Effector memory CD8-positive, alpha-beta T cell (primary cell): ENCODE results near the gene PKP4.

Experiments used
- ATAC-seq: fragments of 150-1000 bp; cut with Tn5 transposase; replicated peaks from 2 replicates; pipeline ENCODE4 v1.10.0; 2021; ENCODE audit warnings: mild to moderate bottlenecking, moderate library complexity
- DNase-seq, 3 experiments: peaks; one replicate each; pipeline ENCODE4 v3.0.0; 2021
- H3K27ac Mint-ChIP-seq, 2 donors: one replicate each; pipeline ENCODE4 v1.8.0; 2022; ENCODE audit warnings: mild to moderate bottlenecking in 2 of 2, mixed read lengths in 2 of 2, moderate library complexity in 2 of 2
- H3K27me3 Mint-ChIP-seq, 2 donors: one replicate each; pipeline ENCODE4 v1.8.0; 2022; ENCODE audit warnings: mixed read lengths in 2 of 2
- H3K36me3 Mint-ChIP-seq: one replicate; pipeline ENCODE4 v1.8.0; 2022; ENCODE audit warnings: mild to moderate bottlenecking, moderate library complexity, mixed read lengths; ENCODE audit not compliant: insufficient read depth
- H3K4me1 Mint-ChIP-seq, 2 donors: one replicate each; pipeline ENCODE4 v1.8.0; 2022; ENCODE audit warnings: low read depth in 2 of 2, mixed read lengths in 2 of 2
- H3K4me3 Mint-ChIP-seq, 2 donors: one replicate each; pipeline ENCODE4 v1.8.0; 2022; ENCODE audit warnings: mild to moderate bottlenecking in 2 of 2, mixed read lengths in 2 of 2, moderate library complexity in 2 of 2
- H3K9me3 Mint-ChIP-seq, 2 donors: one replicate each; pipeline ENCODE4 v1.8.0; 2022; ENCODE audit warnings: mixed read lengths in 2 of 2

Gene PKP4

GRCh38 chr2:158481116-158481515 is 24.4 kb downstream of the PKP4 start:
- H3K4me3 Mint-ChIP-seq, result no peak overlapping the region
- H3K27ac Mint-ChIP-seq, result no peak overlapping the region
- H3K4me1 Mint-ChIP-seq, result peaks cover 7 to 17% of the 10 kb centered on the region in 2 donors
- no peaks in the 10 kb centered on the region for H3K27me3 Mint-ChIP-seq
- DNase-seq (no peak), ATAC-seq (no peak)
- H3K9me3 Mint-ChIP-seq, result no peaks in the 10 kb centered on the region
- no peaks in the 10 kb centered on the region for H3K36me3 Mint-ChIP-seq

GRCh38 chr2:158482594-158482993 is 25.8 kb downstream of the PKP4 start:
- peaks cover 3 to 11% of the 10 kb centered on the region in 2 donors for H3K4me1 Mint-ChIP-seq

GRCh38 chr2:158484892-158485556 is 28.3 kb downstream of the PKP4 start:
- Mint-ChIP-seq H3K4me3 (no peak overlapping the region), H3K36me3 (no peaks in the 10 kb centered on the region), H3K9me3 (no peaks in the 10 kb centered on the region), H3K4me1 (peaks cover 3 to 8% of the 10 kb centered on the region in 2 donors), H3K27me3 (no peaks in the 10 kb centered on the region), H3K27ac (no peak overlapping the region)
- no peak for ATAC-seq
- DNase-seq, result no peak

More at GRCh38 chr2:158482594-158482993, 25.8 kb downstream of the PKP4 start:
- no peak overlapping the region for H3K4me3 Mint-ChIP-seq
- no peaks in the 10 kb centered on the region for H3K36me3 Mint-ChIP-seq
- no peaks in the 10 kb centered on the region for H3K27me3 Mint-ChIP-seq
- no peak overlapping the region for H3K27ac Mint-ChIP-seq
- DNase-seq, result no peak
- no peak for ATAC-seq
- no peaks in the 10 kb centered on the region for H3K9me3 Mint-ChIP-seq

GRCh38 chr2:158486150-158486969 is 29.6 kb downstream of the PKP4 start:
- H3K4me1 Mint-ChIP-seq, result peaks cover 3 to 8% of the 10 kb centered on the region in 2 donors
- H3K36me3 Mint-ChIP-seq, result no peaks in the 10 kb centered on the region
- no peak overlapping the region for H3K4me3 Mint-ChIP-seq
- ATAC-seq, result no peak
- no peak overlapping the region for H3K27ac Mint-ChIP-seq
- H3K27me3 Mint-ChIP-seq, result no peaks in the 10 kb centered on the region
- no peak for DNase-seq
- H3K9me3 Mint-ChIP-seq, result no peaks in the 10 kb centered on the region

GRCh38 chr2:158486970-158487325 is 30.2 kb downstream of the PKP4 start:
- DNase-seq, result no peak
- no peak overlapping the region for H3K4me3 Mint-ChIP-seq

GRCh38 chr2:158487419-158487818 is 30.7 kb downstream of the PKP4 start:
- H3K4me3 Mint-ChIP-seq, result no peak overlapping the region
- DNase-seq (no peak), ATAC-seq (no peak)
- no peak overlapping the region for H3K27ac Mint-ChIP-seq
- H3K9me3 Mint-ChIP-seq, result no peaks in the 10 kb centered on the region
- H3K27me3 Mint-ChIP-seq, result no peaks in the 10 kb centered on the region
- H3K4me1 Mint-ChIP-seq, result peaks cover 3 to 4% of the 10 kb centered on the region in 2 donors
- H3K36me3 Mint-ChIP-seq, result no peaks in the 10 kb centered on the region

More at GRCh38 chr2:158486970-158487325, 30.2 kb downstream of the PKP4 start:
- Mint-ChIP-seq H3K4me1 (peaks cover 3 to 8% of the 10 kb centered on the region in 2 donors), H3K27me3 (no peaks in the 10 kb centered on the region), H3K36me3 (no peaks in the 10 kb centered on the region), H3K27ac (no peak overlapping the region), H3K9me3 (no peaks in the 10 kb centered on the region)
- ATAC-seq, result no peak

- H3K36me3 Mint-ChIP-seq, result no peaks in the 10 kb centered on the region
- H3K4me3 Mint-ChIP-seq, result no peak overlapping the region
- ATAC-seq (no peak), DNase-seq (no peak)
- H3K27ac Mint-ChIP-seq, result no peak overlapping the region
- peaks cover 0 to 3% of the 10 kb centered on the region in 2 donors for H3K4me1 Mint-ChIP-seq
- no peaks in the 10 kb centered on the region for H3K9me3 Mint-ChIP-seq
- H3K27me3 Mint-ChIP-seq, result no peaks in the 10 kb centered on the region
Observed at GRCh38 chr2:158488442-158489216, 31.9 kb downstream of the PKP4 start.

- no peaks in the 10 kb centered on the region for H3K9me3 Mint-ChIP-seq
- H3K27ac Mint-ChIP-seq, result no peak overlapping the region
- DNase-seq (no peak), ATAC-seq (no peak)
- H3K4me3 Mint-ChIP-seq, result no peak overlapping the region
- H3K36me3 Mint-ChIP-seq, result no peaks in the 10 kb centered on the region
- H3K4me1 Mint-ChIP-seq, result peaks cover 0 to 3% of the 10 kb centered on the region in 2 donors
- H3K27me3 Mint-ChIP-seq, result no peaks in the 10 kb centered on the region
Observed at GRCh38 chr2:158489366-158490112, 32.8 kb downstream of the PKP4 start.

GRCh38 chr2:158491072-158491471 is 34.3 kb downstream of the PKP4 start:
- Mint-ChIP-seq H3K27ac (no peak overlapping the region), H3K9me3 (no peaks in the 10 kb centered on the region), H3K4me3 (no peak overlapping the region), H3K4me1 (peaks cover 0 to 3% of the 10 kb centered on the region in 2 donors), H3K36me3 (no peaks in the 10 kb centered on the region), H3K27me3 (no peaks in the 10 kb centered on the region)
- DNase-seq (no peak), ATAC-seq (no peak)

GRCh38 chr2:158493458-158493857 is 36.7 kb downstream of the PKP4 start:
- Mint-ChIP-seq H3K27me3 (no peaks in the 10 kb centered on the region), H3K9me3 (no peaks in the 10 kb centered on the region), H3K4me3 (no peak overlapping the region), H3K27ac (no peak overlapping the region), H3K36me3 (no peaks in the 10 kb centered on the region), H3K4me1 (no peaks in the 10 kb centered on the region)
- no peak for DNase-seq
- no peak for ATAC-seq

- no peak for ATAC-seq
- H3K27me3 Mint-ChIP-seq, result no peaks in the 10 kb centered on the region
- DNase-seq, result no peak
- H3K27ac Mint-ChIP-seq, result no peak overlapping the region
- no peaks in the 10 kb centered on the region for H3K9me3 Mint-ChIP-seq
- no peaks in the 10 kb centered on the region for H3K4me1 Mint-ChIP-seq
- no peaks in the 10 kb centered on the region for H3K36me3 Mint-ChIP-seq
- no peak overlapping the region for H3K4me3 Mint-ChIP-seq
Observed at GRCh38 chr2:158495175-158495574, 38.4 kb downstream of the PKP4 start.

- Mint-ChIP-seq H3K27ac (no peak overlapping the region), H3K9me3 (no peaks in the 10 kb centered on the region), H3K36me3 (no peaks in the 10 kb centered on the region), H3K27me3 (no peaks in the 10 kb centered on the region), H3K4me1 (peaks cover 0 to 3% of the 10 kb centered on the region in 2 donors), H3K4me3 (no peak overlapping the region)
- ATAC-seq (no peak), DNase-seq (no peak)
Observed at GRCh38 chr2:158496986-158497385, 40.2 kb downstream of the PKP4 start.

GRCh38 chr2:158497486-158497885 is 40.7 kb downstream of the PKP4 start:
- Mint-ChIP-seq H3K4me3 (no peak overlapping the region), H3K36me3 (no peaks in the 10 kb centered on the region), H3K27me3 (no peaks in the 10 kb centered on the region), H3K9me3 (no peaks in the 10 kb centered on the region), H3K27ac (no peak overlapping the region), H3K4me1 (peaks cover 0 to 3% of the 10 kb centered on the region in 2 donors)
- ATAC-seq, result no peak
- DNase-seq, result no peak
